ENCODE measurements around the gene HMX2. TPM values are rescaled to one million over a fixed set of nuclear protein-coding genes. Genes with fewer than 3 reads are reported as not detected.

The HMX2 gene
- total RNA-seq, 3 donors from 2014 or later = not detected

GRCh38 chr10:123146013-123146893 lies 1.7 kb upstream of the HMX2 start:
- TF ChIP-seq POLR2AphosphoS5 (IDR thresholded peaks at IDR 0.05) (no peak), POLR2A (IDR thresholded peaks at IDR 0.05) (no peak), CTCF (IDR thresholded peaks at IDR 0.05) (no peak)
- peaks cover 5 to 37% of the 10 kb centered on the region in 2 donors for H3K4me1 ChIP-seq
- no peaks in the 10 kb centered on the region for H3K36me3 ChIP-seq
- peak overlapping the region in 1 of 3 donors; percentile 47 for H3K4me3 ChIP-seq
- H3K9me3 ChIP-seq = no peaks in the 10 kb centered on the region
- intact Hi-C loops (cut with DNase I; ENCODE audit: low total_unique reads) = no loop called here
- no peak for DNase-seq (ENCODE audit: low spot score in 2 of 2)
- H3K27me3 ChIP-seq = peaks cover 26 to 100% of the 10 kb centered on the region in 2 donors
- no peak overlapping the region for H3K27ac ChIP-seq

- H3K9me3 ChIP-seq = no peaks in the 10 kb centered on the region
- intact Hi-C loops (cut with DNase I; ENCODE audit: low total_unique reads) = no loop called here
- no peak overlapping the region for H3K4me3 ChIP-seq
- TF ChIP-seq POLR2AphosphoS5 (IDR thresholded peaks at IDR 0.05) = no peak
- no peak for TF ChIP-seq CTCF (IDR thresholded peaks at IDR 0.05)
- TF ChIP-seq POLR2A (IDR thresholded peaks at IDR 0.05) = no peak
- DNase-seq (ENCODE audit: low spot score in 2 of 2) = no peak
- no peaks in the 10 kb centered on the region for H3K36me3 ChIP-seq
- peaks cover 24 to 100% of the 10 kb centered on the region in 2 donors for H3K27me3 ChIP-seq
- no peak overlapping the region for H3K27ac ChIP-seq
- H3K4me1 ChIP-seq = peaks cover 5 to 40% of the 10 kb centered on the region in 2 donors
Measured at GRCh38 chr10:123146894-123147634, 872 bp upstream of the HMX2 start.

DNA sequence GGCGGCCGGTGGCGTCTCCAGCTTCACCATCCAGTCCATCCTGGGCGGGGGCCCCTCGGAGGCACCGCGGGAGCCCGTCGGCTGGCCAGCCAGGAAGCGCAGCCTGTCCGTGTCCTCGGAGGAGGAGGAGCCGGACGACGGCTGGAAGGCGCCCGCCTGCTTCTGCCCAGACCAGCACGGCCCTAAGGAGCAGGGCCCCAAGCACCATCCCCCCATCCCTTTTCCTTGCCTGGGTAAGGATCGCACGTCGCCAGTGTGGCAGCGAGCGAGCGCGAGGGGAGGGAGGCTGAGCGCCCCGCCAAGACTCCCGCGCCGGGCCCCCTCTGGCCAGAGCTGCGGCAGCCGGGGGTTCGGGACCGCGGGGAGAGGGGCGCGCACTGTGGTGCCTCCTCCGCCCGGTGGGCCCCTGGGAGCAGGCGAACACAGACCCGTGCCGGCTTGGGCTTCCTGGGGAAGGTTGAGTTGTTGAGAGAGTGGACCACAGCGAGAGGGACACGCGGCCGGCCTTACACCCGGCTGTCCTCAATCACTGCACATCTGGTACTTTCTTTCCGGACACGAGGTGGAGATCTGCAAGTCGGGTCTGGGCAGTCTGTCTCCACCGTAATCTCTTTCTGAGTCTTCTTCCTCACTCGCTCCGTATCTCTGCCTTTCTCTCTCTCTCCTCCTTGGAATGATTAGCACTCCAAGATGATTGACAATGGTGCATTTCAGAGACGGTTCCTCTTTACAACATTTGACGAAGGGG lies 652 bp downstream of the HMX2 start:
- DNase-seq (ENCODE audit: low spot score in 2 of 2) = no peak
- intact Hi-C loops (cut with DNase I; ENCODE audit: low total_unique reads) = no loop called here
- peaks cover 20 to 99% of the 10 kb centered on the region in 2 donors for H3K27me3 ChIP-seq
- peaks cover 5 to 40% of the 10 kb centered on the region in 2 donors for H3K4me1 ChIP-seq
- H3K36me3 ChIP-seq = no peaks in the 10 kb centered on the region
- H3K4me3 ChIP-seq = peak overlapping the region in 2 of 3 donors; percentile 13 to 48
- H3K27ac ChIP-seq = no peak overlapping the region
- no peaks in the 10 kb centered on the region for H3K9me3 ChIP-seq
- TF ChIP-seq POLR2A (IDR thresholded peaks at IDR 0.05) (no peak), POLR2AphosphoS5 (IDR thresholded peaks at IDR 0.05) (no peak), CTCF (IDR thresholded peaks at IDR 0.05) (no peak)

GRCh38 chr10:123149162-123149567 lies 1.2 kb downstream of the HMX2 start:
- peaks cover 20 to 93% of the 10 kb centered on the region in 2 donors for H3K27me3 ChIP-seq
- H3K4me3 ChIP-seq = peak overlapping the region in 2 of 3 donors; percentile 36 to 60
- TF ChIP-seq POLR2AphosphoS5 (IDR thresholded peaks at IDR 0.05) (no peak), POLR2A (IDR thresholded peaks at IDR 0.05) (no peak), CTCF (IDR thresholded peaks at IDR 0.05) (no peak)
- intact Hi-C loops (cut with DNase I; ENCODE audit: low total_unique reads) = no loop called here
- DNase-seq (ENCODE audit: low spot score in 2 of 2) = no peak
- no peaks in the 10 kb centered on the region for H3K36me3 ChIP-seq
- H3K27ac ChIP-seq = no peak overlapping the region
- H3K4me1 ChIP-seq = peaks cover 5 to 40% of the 10 kb centered on the region in 2 donors
- H3K9me3 ChIP-seq = no peaks in the 10 kb centered on the region

All from breast epithelium (tissue), 4 donors.